NB4 (cell line): ENCODE results near the gene PITRM1.

Source experiments
- CTCF ChIP-seq: IDR thresholded peaks from one replicate; pipeline ENCODE4 v1.5.1; 2012; ENCODE audit warnings: low read depth, low read length
- MYC ChIP-seq: IDR thresholded peaks from 2 replicates; pipeline ENCODE4 v1.6.1; 2011; ENCODE audit warnings: low read depth, low read length
- POLR2A ChIP-seq: IDR thresholded peaks from 2 replicates; pipeline ENCODE4 v1.6.1; 2011; ENCODE audit warnings: mild to moderate bottlenecking; ENCODE audit not compliant: insufficient read length; ENCODE audit errors: extremely low read depth

DNA sequence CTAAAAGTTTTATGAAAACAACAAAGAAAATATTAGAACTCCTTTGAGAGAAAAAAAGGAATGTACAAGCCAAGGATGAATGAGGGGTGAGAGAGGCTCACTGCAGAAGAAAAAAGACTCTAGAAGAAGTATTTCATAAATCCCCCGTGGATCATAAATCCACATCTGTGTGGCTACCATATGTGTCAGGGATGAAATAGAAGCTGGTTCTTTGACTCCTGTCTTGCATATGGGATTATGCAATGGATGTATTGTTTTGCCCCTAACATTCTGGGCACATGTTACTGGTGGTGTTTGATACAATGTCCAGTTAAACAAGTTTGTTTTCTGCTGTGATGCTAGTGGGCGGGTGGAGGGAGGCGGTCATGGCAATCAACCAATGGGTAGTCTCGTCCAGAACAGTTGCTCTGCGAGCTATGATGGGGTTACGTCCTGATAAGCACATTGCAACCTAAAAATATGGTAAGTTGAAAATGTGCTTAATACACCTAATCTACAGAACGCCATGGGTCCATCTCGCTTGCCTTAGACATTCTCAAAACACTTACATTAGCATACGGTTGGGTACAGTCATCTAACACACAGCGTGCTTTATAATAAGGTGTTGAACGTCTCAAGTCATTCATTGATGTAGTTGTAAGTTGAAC, 34.1 kb upstream of the PITRM1 start:
- TF ChIP-seq POLR2A (no peak), MYC (no peak), CTCF (no peak)
